Keratinocyte (primary cell): Measurements from ENCODE around the gene FAM186B. TPM values are rescaled to one million over a fixed set of nuclear protein-coding genes. Genes with fewer than 3 reads are reported as not detected.

Source experiments
- DNase-seq: peaks from one replicate; pipeline ENCODE4 v3.0.0-alpha.2; 2011; ENCODE audit warnings: low read depth, missing footprints, low spot score
- FAIRE-seq: peaks from 2 replicates; lab custom pipeline; 2011; peaks lifted over from hg19 to GRCh38; lab: Jason Lieb, UNC
- H2AFZ ChIP-seq: 2 replicates; pipeline ENCODE4 v1.6.0; 2012; ENCODE audit warnings: low read length, control low read depth, inconsistent platforms; ENCODE audit not compliant: control insufficient read depth
- H3K27ac ChIP-seq: 2 replicates; pipeline ENCODE4 v1.5.1; 2011; ENCODE audit warnings: low read length; ENCODE audit not compliant: control insufficient read depth, insufficient read depth
- H3K27me3 ChIP-seq: 3 replicates; pipeline ENCODE4 v1.6.0; 2011; ENCODE audit warnings: low read length; ENCODE audit not compliant: control insufficient read depth, insufficient read depth; ENCODE audit errors: extremely low read depth
- H3K36me3 ChIP-seq, 2 experiments: 2 replicates in 1 of 2; 3 replicates in 1 of 2; pipeline ENCODE4 v1.5.1; 2011; ENCODE audit warnings: low read length in 2 of 2, mild to moderate bottlenecking in 1 of 2; ENCODE audit not compliant: control insufficient read depth in 2 of 2, insufficient read depth in 2 of 2; ENCODE audit errors: extremely low read depth in 1 of 2
- H3K4me1 ChIP-seq: 3 replicates; pipeline ENCODE4 v1.5.1; 2011; ENCODE audit warnings: low read length; ENCODE audit not compliant: control insufficient read depth, insufficient read depth; ENCODE audit errors: extremely low read depth
- H3K4me2 ChIP-seq: 3 replicates; pipeline ENCODE4 v1.6.0; 2011; ENCODE audit warnings: low read depth, low read length; ENCODE audit not compliant: control insufficient read depth, insufficient read depth; ENCODE audit errors: extremely low read depth
- H3K4me3 ChIP-seq, 3 experiments: fragments of 200-600 bp in 1 of 3; sonication (generic) in 1 of 3; 2 replicates in 2 of 3; 3 replicates in 1 of 3; pipeline ENCODE4 v1.5.1; 2011 to 2016; ENCODE audit warnings: low read length in 3 of 3, mild to moderate bottlenecking in 3 of 3, control low read depth in 2 of 3, inconsistent platforms in 1 of 3, low read depth in 1 of 3, mixed read lengths in 1 of 3, mixed run types in 1 of 3, moderate library complexity in 1 of 3; ENCODE audit not compliant: control insufficient read depth in 2 of 3, insufficient read depth in 2 of 3; ENCODE audit errors: extremely low read depth in 1 of 3
- H3K79me2 ChIP-seq: 2 replicates; pipeline ENCODE4 v1.6.0; 2012; ENCODE audit warnings: low read length; ENCODE audit not compliant: control insufficient read depth, insufficient read depth
- H3K9ac ChIP-seq: 3 replicates; pipeline ENCODE4 v1.6.0; 2011; ENCODE audit warnings: low read length; ENCODE audit not compliant: control insufficient read depth, insufficient read depth; ENCODE audit errors: extremely low read depth
- H3K9me1 ChIP-seq: 3 replicates; pipeline ENCODE4 v1.6.0; 2011; ENCODE audit warnings: low read length; ENCODE audit not compliant: control insufficient read depth, insufficient read depth; ENCODE audit errors: extremely low read depth
- H3K9me3 ChIP-seq: 2 replicates; pipeline ENCODE4 v1.5.1; 2012; ENCODE audit warnings: low read depth, low read length; ENCODE audit not compliant: control insufficient read depth
- H4K20me1 ChIP-seq: 3 replicates; pipeline ENCODE4 v1.6.0; 2011; ENCODE audit warnings: low read length; ENCODE audit not compliant: control insufficient read depth, insufficient read depth; ENCODE audit errors: extremely low read depth
- CTCF ChIP-seq, 3 experiments: IDR thresholded peaks in 1 of 3; conservative IDR thresholded peaks in 1 of 3; optimal IDR thresholded peaks in 1 of 3; 2 replicates in 2 of 3; 3 replicates in 1 of 3; pipeline versions ENCODE3 to v1.5.1; 2011; ENCODE audit warnings: low read length in 3 of 3, mild to moderate bottlenecking in 3 of 3, moderate library complexity in 2 of 3, control low read depth in 1 of 3, inconsistent platforms in 1 of 3; ENCODE audit not compliant: insufficient read depth in 2 of 3; ENCODE audit errors: extremely low read depth in 1 of 3
- EZH2 ChIP-seq: IDR thresholded peaks from one replicate; pipeline ENCODE4 v1.6.1; 2012; ENCODE audit warnings: inconsistent platforms, mild to moderate bottlenecking, low read length, moderate library complexity
- dilution Hi-C: fragments of 300-500 bp; cut with MboI; formaldehyde crosslinking; loops from one replicate; pipeline ENCODE4 v1.7.0; 2020; ENCODE audit warnings: low sequenced_read_pairs; ENCODE audit not compliant: extremely low pct_ligation_motif_present
- polyA plus RNA-seq, 5 experiments: library from polyadenylated mRNA; depleted of rRNA in 3 of 5; stranded (reverse) in 3 of 5; stranded (forward) in 1 of 5; unstranded in 1 of 5; fragments of >200 nt; gene quantifications; 1 replicate in 1 of 5; 2 replicates in 3 of 5; 3 replicates in 1 of 5; pipeline versions ENCODE4 v1.2.1 to v1.2.3, GENCODE V29; 2011 to 2012; ENCODE audit warnings: missing spikeins in 2 of 5, low read depth in 1 of 5, low replicate concordance in 1 of 5

FAM186B gene
- polyA plus RNA-seq, 1 donor (not counting 4 experiments of a cell fraction or from before 2014, with no cell fraction given), result 0.13 TPM

DNA sequence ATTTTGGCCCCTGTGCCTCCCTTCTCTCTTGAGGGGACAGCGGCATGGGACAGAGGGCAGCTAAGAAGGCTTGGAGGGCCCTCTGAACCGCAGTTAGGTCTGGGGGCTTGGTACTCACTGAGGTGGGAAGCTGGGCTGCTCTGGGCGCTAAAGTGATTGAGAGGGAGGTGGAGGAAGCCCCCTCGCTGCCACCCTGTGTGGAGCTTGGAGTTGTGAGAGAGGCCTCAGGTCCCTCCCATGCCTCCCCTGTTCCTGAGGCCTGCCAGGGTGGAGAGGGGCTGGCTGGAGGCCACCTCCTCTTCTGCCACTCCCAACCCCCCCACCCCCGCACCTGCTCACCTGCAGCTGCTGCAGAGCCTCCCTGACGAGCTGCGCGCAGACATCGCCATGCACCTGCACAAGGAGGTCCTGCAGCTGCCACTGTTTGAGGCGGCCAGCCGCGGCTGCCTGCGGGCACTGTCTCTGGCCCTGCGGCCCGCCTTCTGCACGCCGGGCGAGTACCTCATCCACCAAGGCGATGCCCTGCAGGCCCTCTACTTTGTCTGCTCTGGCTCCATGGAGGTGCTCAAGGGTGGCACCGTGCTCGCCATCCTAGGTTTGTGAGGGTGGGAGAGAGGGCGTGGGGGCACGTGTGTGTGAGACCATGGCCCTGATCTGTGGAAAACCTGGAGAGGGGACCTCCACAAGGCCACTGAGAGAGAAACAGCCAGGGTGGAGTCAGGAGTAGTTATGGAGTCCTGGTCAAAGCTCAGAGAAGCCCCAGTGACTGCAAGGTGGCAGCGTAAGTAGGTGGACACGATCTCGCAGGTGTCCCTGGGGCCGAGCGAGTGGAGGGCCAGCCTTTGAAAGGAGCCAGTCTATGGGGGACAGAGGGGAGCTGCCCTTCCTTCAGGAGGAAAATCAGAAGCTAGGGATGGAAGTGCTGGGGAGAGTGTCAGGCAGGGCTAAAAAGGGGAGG lies 55.4 kb downstream of the FAM186B start:
- no peak overlapping the region for H3K27ac ChIP-seq
- H4K20me1 ChIP-seq, result no peaks in the 10 kb centered on the region
- no peak overlapping the region for H3K9ac ChIP-seq
- DNase-seq, result no peak
- H3K9me1 ChIP-seq, result peaks cover 5% of the 10 kb centered on the region
- dilution Hi-C loops, result no loop called here
- no peak overlapping the region for H2AFZ ChIP-seq
- peaks cover 56% of the 10 kb centered on the region for H3K27me3 ChIP-seq
- FAIRE-seq, result no peak
- no peaks in the 10 kb centered on the region for H3K9me3 ChIP-seq
- H3K4me2 ChIP-seq, result no peak overlapping the region
- H3K79me2 ChIP-seq, result no peaks in the 10 kb centered on the region
- no peak overlapping the region for H3K4me3 ChIP-seq
- H3K4me1 ChIP-seq, result peaks cover 30% of the 10 kb centered on the region
- no peaks in the 10 kb centered on the region for H3K36me3 ChIP-seq
- no peak for TF ChIP-seq CTCF (optimal IDR thresholded peaks at IDR 0.05 in 1 of 3, IDR thresholded peaks at IDR 0.05 in 1 of 3, conservative IDR thresholded peaks at IDR 0.05 in 1 of 3; ENCODE audit: extremely low read depth in 1 of 3, insufficient read depth in 2 of 3, low read length in 3 of 3)

GRCh38 chr12:49548822-49549648 lies 56.4 kb downstream of the FAM186B start:
- Histone ChIP-seq H3K9me1 (peaks cover 5% of the 10 kb centered on the region), H3K27me3 (peaks cover 56% of the 10 kb centered on the region), H3K9ac (no peak overlapping the region), H3K4me3 (peak overlapping the region in 1 of 3 experiments; percentile 45), H3K36me3 (no peaks in the 10 kb centered on the region), H2AFZ (no peak overlapping the region), H3K4me2 (peak overlapping the region; percentile 48), H4K20me1 (no peaks in the 10 kb centered on the region), H3K79me2 (no peaks in the 10 kb centered on the region), H3K27ac (no peak overlapping the region), H3K4me1 (peaks cover 30% of the 10 kb centered on the region), H3K9me3 (no peaks in the 10 kb centered on the region)
- TF ChIP-seq EZH2 (peak; percentile 41), CTCF (optimal IDR thresholded peaks at IDR 0.05 in 1 of 3, IDR thresholded peaks at IDR 0.05 in 1 of 3, conservative IDR thresholded peaks at IDR 0.05 in 1 of 3; ENCODE audit: extremely low read depth in 1 of 3, insufficient read depth in 2 of 3, low read length in 3 of 3) (peak in 1 of 3 experiments; percentile 5)
- FAIRE-seq, result no peak
- no peak for DNase-seq
- dilution Hi-C loops, result no loop called here
